K562 (cell line): ENCODE measurements around the gene AMIGO1. TPM values are rescaled to one million over a fixed set of nuclear protein-coding genes. Genes with fewer than 3 reads are reported as not detected.

Experiments used
- CBFA2T3 ChIP-seq: fragments of 450-650 bp; IDR thresholded peaks from 2 replicates; pipeline ENCODE4 v1.6.1; 2017
- DIDO1 ChIP-seq: fragments of 450-650 bp; IDR thresholded peaks from 2 replicates; pipeline ENCODE4 v1.6.1; 2016; ENCODE audit warnings: low read depth, missing biosample characterization, missing genetic modification characterization
- ETS1 ChIP-seq: conservative IDR thresholded peaks from 2 replicates; pipeline ENCODE4 v1.6.1; 2011; ENCODE audit warnings: low read depth, mild to moderate bottlenecking, low read length; ENCODE audit not compliant: control insufficient read depth
- GATA2 ChIP-seq: sonication (generic); formaldehyde crosslinking; IDR thresholded peaks from 2 replicates; pipeline ENCODE4 v1.4.0; 2020; ENCODE audit warnings: mild to moderate bottlenecking, missing genetic modification reagents
- HNRNPLL ChIP-seq: fragments of 200-400 bp; formaldehyde crosslinking; IDR thresholded peaks from 2 replicates; pipeline ENCODE4 v1.6.1; 2017; ENCODE audit warnings: low read length, low read depth, mild to moderate bottlenecking; ENCODE audit not compliant: poor library complexity, severe bottlenecking
- HNRNPUL1 ChIP-seq: fragments of 200-400 bp; formaldehyde crosslinking; IDR thresholded peaks from 2 replicates; pipeline ENCODE4 v1.6.1; 2017; ENCODE audit warnings: low read length
- KAT7 ChIP-seq: sonication (generic); formaldehyde crosslinking; IDR thresholded peaks from 2 replicates; pipeline ENCODE4 v1.8.0; 2022; ENCODE audit warnings: missing genetic modification reagents, mild to moderate bottlenecking, borderline replicate concordance
- MCM7 ChIP-seq, 2 experiments: fragments of 450-650 bp; IDR thresholded peaks; 2 replicates each; pipeline ENCODE4 v1.6.1; 2016 to 2018
- MLLT1 ChIP-seq, 2 experiments: fragments of 450-650 bp; IDR thresholded peaks; 2 replicates each; pipeline ENCODE4 v1.6.1; 2016
- NKRF ChIP-seq: fragments of 450-650 bp; IDR thresholded peaks from 2 replicates; pipeline ENCODE4 v1.6.1; 2016; ENCODE audit warnings: borderline replicate concordance
- SIX5 ChIP-seq, 2 experiments: IDR thresholded peaks; 2 replicates each; pipeline ENCODE4 v1.6.1; 2011; ENCODE audit warnings: low read length in 2 of 2, borderline replicate concordance in 1 of 2, low read depth in 1 of 2, mild to moderate bottlenecking in 1 of 2, moderate library complexity in 1 of 2; ENCODE audit not compliant: insufficient read depth in 1 of 2
- SMARCE1 ChIP-seq: fragments of 450-650 bp; IDR thresholded peaks from 2 replicates; pipeline ENCODE4 v1.7.1; 2016; ENCODE audit warnings: mild to moderate bottlenecking
- SNIP1 ChIP-seq: fragments of 450-650 bp; IDR thresholded peaks from 2 replicates; pipeline ENCODE4 v1.7.1; 2017; ENCODE audit warnings: low read depth, mild to moderate bottlenecking
- SNRNP70 ChIP-seq: fragments of 200-400 bp; formaldehyde crosslinking; optimal IDR thresholded peaks from 2 replicates; pipeline ENCODE3; 2017; ENCODE audit warnings: low read depth, low read length
- YY1 ChIP-seq, 3 experiments: IDR thresholded peaks; 2 replicates each; pipeline ENCODE4 v1.6.1; 2011; ENCODE audit warnings: low read length in 2 of 3, mild to moderate bottlenecking in 2 of 3, moderate library complexity in 2 of 3, borderline replicate concordance in 1 of 3, control low read depth in 1 of 3, low read depth in 1 of 3; ENCODE audit not compliant: insufficient read depth in 3 of 3, insufficient replicate concordance in 2 of 3, control insufficient read depth in 1 of 3, insufficient read length in 1 of 3; ENCODE audit errors: extremely low read depth in 1 of 3
- ZNF175 ChIP-seq: fragments of 200-800 bp; sonication (Bioruptor generic); IDR thresholded peaks from 2 replicates; pipeline ENCODE4 v1.6.1; 2016; ENCODE audit warnings: low read depth, mild to moderate bottlenecking, missing genetic modification characterization, missing compliant biosample characterization
- ZNF263 ChIP-seq: sonication (generic); formaldehyde crosslinking; IDR thresholded peaks from 2 replicates; pipeline ENCODE4 v1.8.0; 2022; ENCODE audit warnings: mild to moderate bottlenecking, missing genetic modification reagents, borderline replicate concordance
- polyA plus RNA-seq, 8 experiments: library from polyadenylated mRNA; depleted of rRNA in 4 of 8; stranded (reverse) in 5 of 8; unstranded in 3 of 8; fragments of >200 nt; fragmentation: Nextera tagmentation in 2 of 8; fragmentation: Illumina TruSeq in 1 of 8; extraction: Ambion mirVana in 2 of 8; extraction: Trizol in 1 of 8; gene quantifications; 2 replicates each; pipeline versions ENCODE4 v1.2.1 to v1.2.3, GENCODE V29; 2011 to 2014; ENCODE audit warnings: inconsistent platforms in 1 of 8, missing spikeins in 1 of 8
- total RNA-seq, 7 experiments: library from RNA; depleted of rRNA in 6 of 7; stranded (reverse); fragments of >200 nt in 6 of 7; fragmentation: Illumina TruSeq in 2 of 7; extraction: Trizol in 2 of 7; gene quantifications; 2 replicates each; pipeline versions ENCODE4 v1.2.1 to v1.2.3, GENCODE V29; 2011 to 2021; ENCODE audit warnings: low replicate concordance in 1 of 7
- TF ChIP-seq, protein P1 (sequence below): fragments of 250-450 bp; sonication (Bioruptor Pico); IDR thresholded peaks from 2 replicates; pipeline ENCODE4 v1.8.0; 2022; ENCODE audit warnings: inconsistent platforms
- TF ChIP-seq, protein P2 (sequence below): fragments of 450-650 bp; IDR thresholded peaks from 2 replicates; pipeline ENCODE4 v1.6.1; 2016; ENCODE audit warnings: low read depth, mild to moderate bottlenecking, moderate library complexity

AMIGO1 gene
- total and polyA plus RNA-seq, 9 of the 15 experiments (the other 6 are each of a cell fraction or from before 2014, with no cell fraction given) = 0.24 to 1.0 (median 0.54) TPM

DNA sequence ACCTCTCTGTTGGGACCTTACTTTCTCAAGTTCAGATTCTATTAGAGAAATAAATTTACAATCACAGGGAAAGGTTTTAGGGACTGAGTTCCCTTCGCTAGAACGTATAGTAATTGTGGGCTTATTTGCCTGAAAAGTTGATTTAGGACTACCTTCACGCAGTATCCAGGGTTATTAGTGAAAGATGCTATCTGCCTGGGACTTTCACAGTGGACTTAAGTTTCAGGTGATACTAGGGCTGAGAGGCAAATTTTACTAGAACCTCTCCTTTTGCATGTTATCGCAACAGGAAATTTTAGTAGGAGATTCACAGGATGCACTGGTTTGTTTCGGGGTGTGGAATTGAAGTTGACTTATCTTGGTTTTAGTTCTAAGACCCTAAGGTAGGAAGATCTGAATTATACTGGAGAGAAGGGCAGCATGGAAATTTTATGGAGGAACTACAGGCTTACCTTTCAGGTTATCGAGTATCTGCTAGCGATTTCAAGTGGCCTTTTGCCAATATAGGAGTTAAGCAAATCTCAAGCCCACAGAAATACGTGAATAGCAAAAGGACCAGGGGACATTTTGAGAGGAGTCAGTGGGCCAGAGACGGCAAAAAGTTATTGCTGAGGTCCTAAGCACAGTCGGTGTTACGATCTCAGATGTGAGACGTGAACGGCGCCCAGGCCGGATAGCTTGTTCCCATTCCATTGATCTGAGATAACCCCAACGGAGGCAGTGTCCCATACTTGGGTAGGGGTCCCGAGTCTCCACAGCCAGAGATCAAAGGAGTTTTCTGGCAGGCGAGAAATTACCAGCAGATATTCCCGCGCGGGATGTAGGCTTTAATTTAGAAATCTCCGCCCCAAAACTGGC lies 38.2 kb upstream of the AMIGO1 start (continued):
- TF ChIP-seq SIX5 (IDR thresholded peaks at IDR 0.05; ENCODE audit: borderline replicate concordance in 1 of 2, insufficient read depth in 1 of 2, low read depth in 1 of 2, low read length in 2 of 2) (no peak), HNRNPUL1 (no peak), SMARCE1 (0 out of 2 replicates have a peak, but pooled peaks have one; percentile 10), NKRF (no peak), KAT7 (CRISPR knock-in tag) (peak; percentile 24; the same call in 1 of the 2 replicates), SNIP1 (no peak), HNRNPLL (peak; percentile 69), ETS1 (no peak), MCM7 (IDR thresholded peaks at IDR 0.05) (no peak), GATA2 (CRISPR knock-in tag) (0 out of 2 replicates have a peak, but pooled peaks have one; percentile 7), ZNF263 (peak; percentile 25; the same call in 1 of the 2 replicates), DIDO1 (tag) (no peak), MLLT1 (IDR thresholded peaks at IDR 0.05) (0 out of 4 replicates have a peak, but pooled peaks of 1 of the 2 experiments have one; percentile 12), ZNF175 (CRISPR knock-in tag) (0 out of 2 replicates have a peak, but pooled peaks have one; percentile 36), YY1 (IDR thresholded peaks at IDR 0.05; ENCODE audit: borderline replicate concordance in 1 of 3, control insufficient read depth in 1 of 3, extremely low read depth in 1 of 3, insufficient read depth in 3 of 3, insufficient read length in 1 of 3, insufficient replicate concordance in 2 of 3, low read depth in 1 of 3, low read length in 2 of 3) (peak in 1 of 3 experiments; percentile 50), SNRNP70 (no peak), CBFA2T3 (no peak)
- TF ChIP-seq, protein P1, sequence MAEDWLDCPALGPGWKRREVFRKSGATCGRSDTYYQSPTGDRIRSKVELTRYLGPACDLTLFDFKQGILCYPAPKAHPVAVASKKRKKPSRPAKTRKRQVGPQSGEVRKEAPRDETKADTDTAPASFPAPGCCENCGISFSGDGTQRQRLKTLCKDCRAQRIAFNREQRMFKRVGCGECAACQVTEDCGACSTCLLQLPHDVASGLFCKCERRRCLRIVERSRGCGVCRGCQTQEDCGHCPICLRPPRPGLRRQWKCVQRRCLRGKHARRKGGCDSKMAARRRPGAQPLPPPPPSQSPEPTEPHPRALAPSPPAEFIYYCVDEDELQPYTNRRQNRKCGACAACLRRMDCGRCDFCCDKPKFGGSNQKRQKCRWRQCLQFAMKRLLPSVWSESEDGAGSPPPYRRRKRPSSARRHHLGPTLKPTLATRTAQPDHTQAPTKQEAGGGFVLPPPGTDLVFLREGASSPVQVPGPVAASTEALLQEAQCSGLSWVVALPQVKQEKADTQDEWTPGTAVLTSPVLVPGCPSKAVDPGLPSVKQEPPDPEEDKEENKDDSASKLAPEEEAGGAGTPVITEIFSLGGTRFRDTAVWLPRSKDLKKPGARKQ (CRISPR knock-in tag) = no peak
- TF ChIP-seq, protein P2, sequence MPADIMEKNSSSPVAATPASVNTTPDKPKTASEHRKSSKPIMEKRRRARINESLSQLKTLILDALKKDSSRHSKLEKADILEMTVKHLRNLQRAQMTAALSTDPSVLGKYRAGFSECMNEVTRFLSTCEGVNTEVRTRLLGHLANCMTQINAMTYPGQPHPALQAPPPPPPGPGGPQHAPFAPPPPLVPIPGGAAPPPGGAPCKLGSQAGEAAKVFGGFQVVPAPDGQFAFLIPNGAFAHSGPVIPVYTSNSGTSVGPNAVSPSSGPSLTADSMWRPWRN = 0 out of 2 replicates have a peak, but pooled peaks have one; percentile 58
